Natural killer cell treated with Interleukin-12 subunit alpha and Interleukin-12 subunit beta and Interleukin-15 and Interleukin-18, amount 100 ng/mL, for 72 hours (primary cell): ENCODE results near the gene RALGPS1. TPM values are rescaled to one million over a fixed set of nuclear protein-coding genes. Genes with fewer than 3 reads are reported as not detected.

Experiments
- ATAC-seq, 2 donors: fragments of 150-1000 bp; cut with Tn5 transposase in 1 of 2; sonication (Bioruptor Pico), chemical (Tn5 transposase) in 1 of 2; 2 replicates each; pipeline ENCODE4 v1.10.0; 2021
- DNase-seq: peaks from one replicate; pipeline ENCODE4 v3.0.0; 2022; ENCODE audit warnings: low spot score
- H3K27ac Mint-ChIP-seq, 2 donors: 1 replicate in 1 of 2; 2 replicates in 1 of 2; pipeline ENCODE4 v1.8.0; 2022; ENCODE audit warnings: mixed read lengths in 2 of 2, mild to moderate bottlenecking in 1 of 2, moderate library complexity in 1 of 2
- H3K27me3 Mint-ChIP-seq, 2 donors: 1 replicate in 1 of 2; 2 replicates in 1 of 2; pipeline ENCODE4 v1.8.0; 2022; ENCODE audit warnings: mixed read lengths in 2 of 2
- H3K36me3 Mint-ChIP-seq: one replicate; pipeline ENCODE4 v1.8.0; 2022; ENCODE audit warnings: mixed read lengths
- H3K4me1 Mint-ChIP-seq, 2 donors: 1 replicate in 1 of 2; 2 replicates in 1 of 2; pipeline ENCODE4 v1.8.0; 2022; ENCODE audit warnings: low read depth in 2 of 2, mixed read lengths in 2 of 2, mild to moderate bottlenecking in 1 of 2
- H3K4me3 Mint-ChIP-seq: one replicate; pipeline ENCODE4 v1.8.0; 2022; ENCODE audit warnings: mixed read lengths
- H3K9me3 Mint-ChIP-seq: 2 replicates; pipeline ENCODE4 v1.8.0; 2022; ENCODE audit warnings: mixed read lengths
- total RNA-seq, 2 donors: library from RNA; stranded (reverse); gene quantifications; one replicate each; pipeline ENCODE4 v1.2.3, GENCODE V29; 2022

Gene RALGPS1
- total RNA-seq, 2 donors from 2014 or later, result 4.4 to 7.0 TPM

DNA sequence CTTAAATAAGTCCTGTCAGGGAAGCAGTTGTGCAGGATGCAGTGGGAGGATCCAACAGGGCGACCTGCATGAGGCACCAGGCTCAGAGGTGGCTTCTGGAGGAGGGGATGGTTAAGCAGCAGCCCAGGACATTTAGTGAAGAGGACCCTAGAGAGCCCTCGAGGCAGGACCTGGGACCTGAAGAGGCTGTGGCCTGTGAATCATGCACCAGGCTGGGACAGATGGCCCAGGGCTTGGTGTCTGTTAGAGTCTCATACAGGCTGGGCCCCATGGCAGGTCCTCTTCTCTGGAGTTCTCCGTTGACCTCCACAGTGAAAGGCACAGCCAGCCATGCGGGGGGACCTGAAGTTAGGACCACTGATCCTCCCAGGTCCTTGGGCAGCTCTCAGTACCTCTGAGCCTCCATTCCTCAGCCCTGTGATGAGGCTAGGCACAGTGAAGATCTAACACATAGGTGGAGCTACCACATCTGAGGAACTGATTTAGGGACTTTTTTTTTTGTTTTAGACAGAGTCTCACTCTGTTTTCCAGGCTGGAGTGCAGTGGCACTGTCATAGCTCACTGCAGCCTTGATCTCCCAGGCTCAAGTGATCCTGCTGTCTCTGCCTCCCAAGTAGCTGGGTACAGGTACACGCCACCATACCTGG is 289.2 kb downstream of the RALGPS1 start:
- Mint-ChIP-seq H3K27me3 (no peaks in the 10 kb centered on the region), H3K27ac (no peak overlapping the region), H3K4me1 (peaks cover 0 to 3% of the 10 kb centered on the region in 2 donors), H3K9me3 (no peaks in the 10 kb centered on the region), H3K4me3 (no peak overlapping the region), H3K36me3 (no peaks in the 10 kb centered on the region)
- DNase-seq, result no peak
- no peak for ATAC-seq

- H3K27me3 Mint-ChIP-seq, result no peaks in the 10 kb centered on the region
- no peaks in the 10 kb centered on the region for H3K9me3 Mint-ChIP-seq
- DNase-seq (no peak), ATAC-seq (no peak)
- H3K27ac Mint-ChIP-seq, result no peak overlapping the region
- no peak overlapping the region for H3K4me3 Mint-ChIP-seq
- no peaks in the 10 kb centered on the region for H3K36me3 Mint-ChIP-seq
- peaks cover 0 to under 1% of the 10 kb centered on the region in 2 donors for H3K4me1 Mint-ChIP-seq
Observed at GRCh38 chr9:127204771-127205470, 290.3 kb downstream of the RALGPS1 start.

DNA sequence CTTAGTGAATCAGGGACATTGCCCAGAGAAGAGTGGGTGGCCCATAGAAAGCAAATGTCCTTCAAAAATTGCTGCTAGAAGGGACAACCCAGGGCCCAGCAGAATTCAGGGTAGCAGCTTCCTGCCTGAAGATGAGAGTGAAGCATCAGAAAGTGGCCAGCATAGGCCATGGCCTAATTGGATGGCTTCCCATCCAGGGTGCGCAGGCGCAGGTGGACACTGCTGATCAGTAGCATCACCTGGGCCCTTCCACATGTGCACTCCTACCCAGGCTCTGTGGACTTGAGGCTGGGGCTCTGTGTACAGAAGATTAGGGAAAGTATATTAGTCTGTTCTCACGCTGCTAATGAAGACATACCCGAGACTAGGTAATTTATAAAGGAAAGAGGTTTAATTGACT is 291.4 kb downstream of the RALGPS1 start:
- Mint-ChIP-seq H3K27ac (no peak overlapping the region), H3K9me3 (no peaks in the 10 kb centered on the region), H3K4me3 (no peak overlapping the region), H3K27me3 (no peaks in the 10 kb centered on the region), H3K4me1 (no peaks in the 10 kb centered on the region), H3K36me3 (no peaks in the 10 kb centered on the region)
- DNase-seq (peak; percentile 44), ATAC-seq (no peak)

DNA sequence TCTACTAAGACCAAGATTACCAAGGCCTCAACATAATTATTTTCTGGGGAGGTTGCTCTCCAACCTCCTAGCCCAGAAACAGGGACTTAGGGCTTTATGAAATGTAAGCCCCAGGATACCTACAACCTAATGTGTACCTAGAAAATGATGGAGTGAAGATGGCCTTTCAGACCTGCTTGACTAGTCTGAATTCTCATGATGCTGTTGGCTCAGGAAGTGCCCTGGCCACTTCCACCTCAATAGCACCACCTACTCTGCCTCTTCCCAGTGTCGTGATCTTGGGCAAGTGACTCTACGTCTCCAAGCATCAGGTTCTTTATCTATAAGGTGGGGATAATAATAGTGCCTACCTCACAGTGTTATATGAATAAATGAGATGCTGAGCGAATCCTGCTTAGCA is 292.1 kb downstream of the RALGPS1 start:
- no peaks in the 10 kb centered on the region for H3K27me3 Mint-ChIP-seq

DNA sequence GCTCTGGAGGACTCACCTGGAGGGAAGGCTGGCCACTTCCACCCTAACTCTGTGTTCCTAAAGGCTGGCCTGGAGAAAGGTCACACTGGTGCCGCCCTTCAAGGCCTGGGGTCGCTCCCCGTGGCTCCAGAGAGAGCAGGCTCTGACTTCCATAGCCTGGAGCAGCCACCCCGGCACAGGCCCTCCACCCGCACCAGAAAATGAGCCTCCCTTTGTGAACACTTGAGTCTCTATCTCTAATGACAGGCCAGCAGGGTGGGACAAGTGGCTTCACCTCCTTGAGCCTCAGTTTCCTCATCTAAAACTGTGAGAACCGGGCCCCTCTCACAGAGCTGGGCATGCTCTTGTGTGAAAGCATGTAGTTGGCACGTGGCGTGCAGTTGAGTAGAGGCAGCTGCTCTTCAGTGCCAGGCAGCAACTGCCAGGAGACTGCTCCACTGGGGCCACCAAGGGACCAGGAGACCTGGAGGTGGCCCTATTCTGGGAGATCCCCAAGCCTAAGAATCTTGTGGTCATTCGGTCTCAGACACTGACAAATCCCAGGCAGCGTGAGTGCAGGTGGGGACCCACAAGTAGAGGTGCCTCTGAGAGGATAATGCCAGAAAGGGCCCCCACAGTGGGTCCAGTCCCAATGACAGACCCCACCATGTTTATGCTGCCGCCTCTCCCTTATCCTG is 293.3 kb downstream of the RALGPS1 start:
- no peaks in the 10 kb centered on the region for H3K36me3 Mint-ChIP-seq
- no peaks in the 10 kb centered on the region for H3K9me3 Mint-ChIP-seq
- no peaks in the 10 kb centered on the region for H3K27me3 Mint-ChIP-seq
- ATAC-seq (no peak), DNase-seq (peak; percentile 28)
- H3K27ac Mint-ChIP-seq, result no peak overlapping the region
- no peak overlapping the region for H3K4me3 Mint-ChIP-seq
- H3K4me1 Mint-ChIP-seq, result no peaks in the 10 kb centered on the region

More for the DNA sequence above, 292.1 kb downstream of the RALGPS1 start:
- H3K9me3 Mint-ChIP-seq, result no peaks in the 10 kb centered on the region
- no peak for ATAC-seq
- no peak for DNase-seq
- H3K36me3 Mint-ChIP-seq, result no peaks in the 10 kb centered on the region
- no peaks in the 10 kb centered on the region for H3K4me1 Mint-ChIP-seq
- H3K27ac Mint-ChIP-seq, result no peak overlapping the region
- no peak overlapping the region for H3K4me3 Mint-ChIP-seq

- Mint-ChIP-seq H3K27ac (no peak overlapping the region), H3K36me3 (no peaks in the 10 kb centered on the region)
- ATAC-seq, result no peak
Observed at GRCh38 chr9:127208416-127208815, 293.8 kb downstream of the RALGPS1 start.

DNA sequence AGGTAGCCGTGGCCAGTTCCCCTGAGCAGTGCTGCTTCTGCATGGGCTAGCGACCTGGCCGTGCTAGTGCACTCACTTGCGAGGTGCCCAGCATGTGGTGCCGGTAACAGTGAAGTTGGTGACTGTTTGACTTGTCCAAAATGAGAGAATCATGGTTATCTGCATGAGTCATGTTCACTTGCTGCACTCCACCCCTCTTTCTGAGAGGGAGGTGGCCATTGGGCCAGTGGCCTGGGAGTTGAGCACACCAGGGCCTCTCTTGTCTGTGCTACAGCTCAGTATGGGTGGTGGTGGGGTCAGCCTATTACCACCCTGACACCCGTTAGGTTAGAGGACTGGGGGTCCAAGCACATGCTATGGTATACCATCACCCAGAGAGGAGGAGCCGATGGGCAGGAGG is 294.6 kb downstream of the RALGPS1 start:
- no peaks in the 10 kb centered on the region for H3K9me3 Mint-ChIP-seq
- H3K4me1 Mint-ChIP-seq, result no peaks in the 10 kb centered on the region
- ATAC-seq (no peak), DNase-seq (peak; percentile 22)
- no peaks in the 10 kb centered on the region for H3K36me3 Mint-ChIP-seq
- H3K4me3 Mint-ChIP-seq, result no peak overlapping the region
- H3K27ac Mint-ChIP-seq, result no peak overlapping the region
- H3K27me3 Mint-ChIP-seq, result no peaks in the 10 kb centered on the region

More at GRCh38 chr9:127208416-127208815, 293.8 kb downstream of the RALGPS1 start:
- Mint-ChIP-seq H3K27me3 (no peaks in the 10 kb centered on the region), H3K9me3 (no peaks in the 10 kb centered on the region), H3K4me1 (no peaks in the 10 kb centered on the region), H3K4me3 (no peak overlapping the region)
- DNase-seq, result peak; percentile 58

DNA sequence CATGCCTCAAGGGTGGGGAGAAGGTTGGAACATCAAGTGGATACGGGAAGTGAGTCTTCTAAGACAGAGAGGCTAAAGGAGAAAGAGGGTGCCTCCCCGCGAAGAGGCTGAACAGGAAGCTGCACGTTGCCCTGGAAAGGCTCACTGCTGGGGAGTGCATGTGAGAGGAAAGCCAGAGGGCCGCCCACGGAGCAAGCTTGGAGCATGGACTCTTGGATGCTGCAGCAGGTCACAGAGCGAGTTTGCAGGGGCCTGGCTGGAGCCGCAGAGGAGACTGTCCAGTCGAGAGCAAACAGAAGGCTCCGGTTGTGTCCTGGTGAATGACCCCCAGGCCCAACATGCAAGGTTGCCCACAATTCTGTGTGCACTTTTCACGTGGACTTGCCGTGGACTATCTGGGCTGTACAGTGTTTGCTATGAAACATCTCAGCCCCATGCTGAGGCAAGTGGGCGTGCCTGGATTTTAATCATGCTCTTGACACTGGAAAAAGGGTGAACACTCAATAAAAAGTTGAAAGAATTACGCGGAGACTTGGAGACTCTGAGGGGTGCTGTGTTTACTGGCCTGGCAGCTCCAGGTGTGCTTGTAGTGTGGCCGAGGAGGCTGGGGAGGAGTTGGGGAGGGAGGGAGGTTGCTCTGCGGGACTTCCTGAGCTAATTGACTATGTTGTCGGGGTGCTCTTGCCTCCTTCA is 295.5 kb downstream of the RALGPS1 start:
- no peaks in the 10 kb centered on the region for H3K4me1 Mint-ChIP-seq
- no peak for ATAC-seq
- peak; percentile 26 for DNase-seq
- H3K4me3 Mint-ChIP-seq, result no peak overlapping the region
- no peaks in the 10 kb centered on the region for H3K36me3 Mint-ChIP-seq
- H3K27me3 Mint-ChIP-seq, result no peaks in the 10 kb centered on the region
- no peaks in the 10 kb centered on the region for H3K9me3 Mint-ChIP-seq
- no peak overlapping the region for H3K27ac Mint-ChIP-seq

- no peak overlapping the region for H3K4me3 Mint-ChIP-seq
- H3K9me3 Mint-ChIP-seq, result no peaks in the 10 kb centered on the region
- no peak overlapping the region for H3K27ac Mint-ChIP-seq
- no peaks in the 10 kb centered on the region for H3K4me1 Mint-ChIP-seq
- no peaks in the 10 kb centered on the region for H3K36me3 Mint-ChIP-seq
- no peaks in the 10 kb centered on the region for H3K27me3 Mint-ChIP-seq
- ATAC-seq (no peak), DNase-seq (peak; percentile 54)
Observed at GRCh38 chr9:127210851-127211730, 296.5 kb downstream of the RALGPS1 start.

- H3K36me3 Mint-ChIP-seq, result no peaks in the 10 kb centered on the region
- no peaks in the 10 kb centered on the region for H3K4me1 Mint-ChIP-seq
- ATAC-seq (no peak), DNase-seq (no peak)
- no peaks in the 10 kb centered on the region for H3K27me3 Mint-ChIP-seq
- H3K4me3 Mint-ChIP-seq, result no peak overlapping the region
- H3K9me3 Mint-ChIP-seq, result no peaks in the 10 kb centered on the region
- H3K27ac Mint-ChIP-seq, result no peak overlapping the region
Observed at GRCh38 chr9:127211983-127212382, 297.4 kb downstream of the RALGPS1 start.

- Mint-ChIP-seq H3K36me3 (no peaks in the 10 kb centered on the region), H3K4me3 (no peak overlapping the region), H3K4me1 (no peaks in the 10 kb centered on the region), H3K9me3 (no peaks in the 10 kb centered on the region), H3K27me3 (no peaks in the 10 kb centered on the region), H3K27ac (no peak overlapping the region)
- ATAC-seq (no peak), DNase-seq (no peak)
Observed at GRCh38 chr9:127212453-127212852, 297.9 kb downstream of the RALGPS1 start.

- DNase-seq, result no peak
- Mint-ChIP-seq H3K36me3 (no peaks in the 10 kb centered on the region), H3K27ac (no peak overlapping the region), H3K9me3 (no peaks in the 10 kb centered on the region), H3K27me3 (no peaks in the 10 kb centered on the region), H3K4me3 (no peak overlapping the region), H3K4me1 (no peaks in the 10 kb centered on the region)
- no peak for ATAC-seq
Observed at GRCh38 chr9:127213859-127214258, 299.3 kb downstream of the RALGPS1 start.
